Nephron progenitor cell (in vitro differentiated cells): ENCODE data around the gene CLEC1A.

Source experiments
- DNase-seq: peaks from one replicate; pipeline ENCODE4 v3.0.0; 2021
- H3K27ac Mint-ChIP-seq: 2 replicates; pipeline ENCODE4 v1.8.0; 2021; ENCODE audit warnings: mild to moderate bottlenecking, moderate library complexity, mixed read lengths
- H3K27me3 Mint-ChIP-seq: 2 replicates; pipeline ENCODE4 v1.8.0; 2021; ENCODE audit warnings: mild to moderate bottlenecking, low read depth, mixed read lengths; ENCODE audit not compliant: poor library complexity
- H3K36me3 Mint-ChIP-seq: 2 replicates; pipeline ENCODE4 v1.8.0; 2021; ENCODE audit warnings: low read depth, mixed read lengths
- H3K4me1 Mint-ChIP-seq: 2 replicates; pipeline ENCODE4 v1.8.0; 2021; ENCODE audit warnings: mixed read lengths
- H3K4me3 Mint-ChIP-seq: 2 replicates; pipeline ENCODE4 v1.8.0; 2021; ENCODE audit warnings: mild to moderate bottlenecking, moderate library complexity, mixed read lengths
- H3K9me3 Mint-ChIP-seq: 2 replicates; pipeline ENCODE4 v1.8.0; 2021; ENCODE audit warnings: mild to moderate bottlenecking, moderate library complexity, mixed read lengths
- CTCF ChIP-seq: fragments of 200-600 bp; sonication (generic); IDR thresholded peaks from 2 replicates; pipeline ENCODE4 v1.5.0; 2021; ENCODE audit warnings: antibody characterized with exemption

Gene CLEC1A

GRCh38 chr12:10113075-10113474 lies 14.3 kb upstream of the CLEC1A start:
- Mint-ChIP-seq H3K4me1 (no peaks in the 10 kb centered on the region), H3K9me3 (peaks cover 26% of the 10 kb centered on the region), H3K27ac (no peak overlapping the region), H3K36me3 (no peaks in the 10 kb centered on the region), H3K27me3 (peaks cover 4% of the 10 kb centered on the region), H3K4me3 (no peak overlapping the region)
- DNase-seq = no peak
- no peak for TF ChIP-seq CTCF

GRCh38 chr12:10111451-10111850 lies 12.7 kb upstream of the CLEC1A start:
- no peak overlapping the region for H3K4me3 Mint-ChIP-seq
- H3K27me3 Mint-ChIP-seq = peaks cover 4% of the 10 kb centered on the region
- TF ChIP-seq CTCF = no peak
- no peak for DNase-seq
- no peaks in the 10 kb centered on the region for H3K36me3 Mint-ChIP-seq
- peaks cover 37% of the 10 kb centered on the region for H3K9me3 Mint-ChIP-seq
- H3K4me1 Mint-ChIP-seq = no peaks in the 10 kb centered on the region
- no peak overlapping the region for H3K27ac Mint-ChIP-seq

DNA sequence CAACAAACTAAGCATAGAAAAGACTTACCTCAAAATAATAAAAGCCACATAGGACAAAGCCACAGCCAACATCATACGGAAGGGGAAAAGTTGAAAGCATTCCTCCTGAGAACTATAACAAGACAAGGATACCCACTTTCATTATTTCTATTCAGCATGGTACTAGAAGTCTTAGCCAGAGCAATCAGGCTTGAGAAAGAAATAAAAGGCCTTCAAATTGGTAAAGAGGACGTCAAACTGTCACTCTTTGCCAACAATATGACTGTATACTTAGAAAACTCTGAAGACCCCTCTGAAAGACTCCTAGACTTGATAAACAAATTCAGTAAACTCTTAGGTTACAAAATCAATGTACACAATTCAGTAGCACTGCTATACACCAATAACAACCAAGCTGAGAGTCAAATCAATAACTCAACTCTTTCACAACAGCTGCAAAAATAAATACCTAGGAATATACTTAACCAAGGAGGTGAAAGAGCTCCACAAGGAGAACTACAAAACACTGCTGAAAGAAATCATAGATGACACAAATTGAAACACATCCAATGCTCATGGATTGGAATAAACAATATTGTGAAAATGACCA lies 11.6 kb upstream of the CLEC1A start:
- no peak for TF ChIP-seq CTCF
- no peak for DNase-seq
- Mint-ChIP-seq H3K27ac (no peak overlapping the region), H3K36me3 (no peaks in the 10 kb centered on the region), H3K4me1 (no peaks in the 10 kb centered on the region), H3K27me3 (peaks cover 4% of the 10 kb centered on the region), H3K4me3 (no peak overlapping the region), H3K9me3 (peaks cover 48% of the 10 kb centered on the region)

GRCh38 chr12:10102322-10102721 lies 3.5 kb upstream of the CLEC1A start:
- H3K4me1 Mint-ChIP-seq = peaks cover 34% of the 10 kb centered on the region

GRCh38 chr12:10101648-10102220 lies 2.9 kb upstream of the CLEC1A start:
- H3K27ac Mint-ChIP-seq = no peak overlapping the region
- peaks cover 8% of the 10 kb centered on the region for H3K36me3 Mint-ChIP-seq
- TF ChIP-seq CTCF = no peak
- peaks cover 3% of the 10 kb centered on the region for H3K27me3 Mint-ChIP-seq
- peaks cover 32% of the 10 kb centered on the region for H3K9me3 Mint-ChIP-seq
- H3K4me1 Mint-ChIP-seq = peaks cover 34% of the 10 kb centered on the region
- H3K4me3 Mint-ChIP-seq = no peak overlapping the region
- DNase-seq = no peak

More at GRCh38 chr12:10102322-10102721, 3.5 kb upstream of the CLEC1A start:
- no peak for DNase-seq
- no peak overlapping the region for H3K27ac Mint-ChIP-seq
- no peak overlapping the region for H3K4me3 Mint-ChIP-seq
- H3K9me3 Mint-ChIP-seq = peaks cover 38% of the 10 kb centered on the region
- peaks cover 3% of the 10 kb centered on the region for H3K27me3 Mint-ChIP-seq
- TF ChIP-seq CTCF = no peak
- peaks cover 8% of the 10 kb centered on the region for H3K36me3 Mint-ChIP-seq

DNA sequence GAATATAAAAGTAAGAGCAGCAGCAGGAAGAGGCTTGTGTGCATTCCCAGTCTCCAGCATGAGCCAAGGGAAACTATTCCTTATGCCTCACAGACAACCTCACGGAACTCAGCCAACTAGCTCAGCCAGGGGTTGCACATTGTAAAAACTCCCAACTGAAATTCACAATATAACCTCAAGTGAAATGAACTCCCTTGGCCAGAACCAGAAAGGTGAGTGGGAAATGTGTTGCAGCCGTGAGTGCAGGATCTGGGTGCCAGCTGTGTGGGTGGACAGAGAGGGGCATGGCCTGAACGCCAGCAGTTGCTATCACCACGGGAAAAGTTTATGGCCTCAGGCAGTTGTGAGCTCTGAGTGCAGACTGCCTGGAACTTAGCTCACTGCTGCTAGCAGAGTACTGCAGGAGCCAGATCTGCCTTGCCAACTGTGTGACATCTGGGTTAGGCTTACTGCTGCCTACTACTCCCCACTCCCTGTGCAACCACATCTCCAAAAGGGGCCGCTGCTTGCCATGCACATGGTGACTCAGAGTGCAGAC lies 2.3 kb upstream of the CLEC1A start:
- peaks cover 34% of the 10 kb centered on the region for H3K4me1 Mint-ChIP-seq
- H3K36me3 Mint-ChIP-seq = peaks cover 8% of the 10 kb centered on the region
- no peak overlapping the region for H3K4me3 Mint-ChIP-seq
- H3K27me3 Mint-ChIP-seq = peaks cover 3% of the 10 kb centered on the region
- TF ChIP-seq CTCF = no peak
- DNase-seq = no peak
- peak overlapping the region; percentile 89 for H3K27ac Mint-ChIP-seq
- H3K9me3 Mint-ChIP-seq = peaks cover 26% of the 10 kb centered on the region
